NCI-H460 (cell line): Measurements from ENCODE around the gene DPP6. TPM values are rescaled to one million over a fixed set of nuclear protein-coding genes. Genes with fewer than 3 reads are reported as not detected.

Source experiments
- DNase-seq: peaks from one replicate; pipeline ENCODE4 v3.0.0-alpha.2; 2016; ENCODE audit warnings: low read depth; ENCODE audit errors: extremely low read depth
- total RNA-seq: library from RNA; depleted of rRNA; stranded (reverse); fragments of >200 nt; shearing (Covaris generic); gene quantifications from 2 replicates; pipeline ENCODE4 v1.2.3, GENCODE V29; 2014

DPP6 gene
- total RNA-seq, 1 experiment from 2014 or later = not detected

GRCh38 chr7:154324196-154324595 lies 272.0 kb downstream of the DPP6 start:
- no peak for DNase-seq

- DNase-seq = no peak
Observed at GRCh38 chr7:154326421-154326820, 274.2 kb downstream of the DPP6 start.

GRCh38 chr7:154330318-154330717 lies 278.1 kb downstream of the DPP6 start:
- no peak for DNase-seq

- no peak for DNase-seq
Observed at GRCh38 chr7:154332811-154333580, 280.8 kb downstream of the DPP6 start.

- no peak for DNase-seq
Observed at GRCh38 chr7:154336295-154336694, 284.1 kb downstream of the DPP6 start.

- DNase-seq = no peak
Observed at GRCh38 chr7:154338701-154339506, 286.7 kb downstream of the DPP6 start.

- no peak for DNase-seq
Observed at GRCh38 chr7:154342971-154343633, 290.9 kb downstream of the DPP6 start.

- no peak for DNase-seq
Observed at GRCh38 chr7:154343778-154344412, 291.7 kb downstream of the DPP6 start.

- DNase-seq = no peak
Observed at GRCh38 chr7:154345093-154345492, 292.9 kb downstream of the DPP6 start.

- DNase-seq = no peak
Observed at GRCh38 chr7:154347700-154348266, 295.6 kb downstream of the DPP6 start.

GRCh38 chr7:154350892-154351291 lies 298.7 kb downstream of the DPP6 start:
- no peak for DNase-seq

- DNase-seq = no peak
Observed at GRCh38 chr7:154353355-154353767, 301.2 kb downstream of the DPP6 start.

GRCh38 chr7:154364170-154364569 lies 312.0 kb downstream of the DPP6 start:
- DNase-seq = no peak

- DNase-seq = no peak
Observed at GRCh38 chr7:154371424-154371823, 319.2 kb downstream of the DPP6 start.

- no peak for DNase-seq
Observed at GRCh38 chr7:154372011-154372601, 319.9 kb downstream of the DPP6 start.

- DNase-seq = no peak
Observed at GRCh38 chr7:154373956-154374355, 321.8 kb downstream of the DPP6 start.

GRCh38 chr7:154375956-154376355 lies 323.8 kb downstream of the DPP6 start:
- no peak for DNase-seq

GRCh38 chr7:154380771-154381170 lies 328.6 kb downstream of the DPP6 start:
- no peak for DNase-seq

- no peak for DNase-seq
Observed at GRCh38 chr7:154383045-154383444, 330.8 kb downstream of the DPP6 start.

GRCh38 chr7:154385214-154385613 lies 333.0 kb downstream of the DPP6 start:
- no peak for DNase-seq
